CD4-positive, alpha-beta T cell treated with Interleukin-6 for 4 hours (primary cell): ENCODE results near the gene AIM2.
"Not testable (repeated sequence)": the region's sequence is repeated elsewhere in the genome, so short reads cannot be mapped to it uniquely, and the experiment has no call there.

Experiments
- DNase-seq: peaks from one replicate; pipeline ENCODE4 v3.0.0-alpha.2; 2020; ENCODE audit warnings: mixed read lengths

Gene AIM2

DNA sequence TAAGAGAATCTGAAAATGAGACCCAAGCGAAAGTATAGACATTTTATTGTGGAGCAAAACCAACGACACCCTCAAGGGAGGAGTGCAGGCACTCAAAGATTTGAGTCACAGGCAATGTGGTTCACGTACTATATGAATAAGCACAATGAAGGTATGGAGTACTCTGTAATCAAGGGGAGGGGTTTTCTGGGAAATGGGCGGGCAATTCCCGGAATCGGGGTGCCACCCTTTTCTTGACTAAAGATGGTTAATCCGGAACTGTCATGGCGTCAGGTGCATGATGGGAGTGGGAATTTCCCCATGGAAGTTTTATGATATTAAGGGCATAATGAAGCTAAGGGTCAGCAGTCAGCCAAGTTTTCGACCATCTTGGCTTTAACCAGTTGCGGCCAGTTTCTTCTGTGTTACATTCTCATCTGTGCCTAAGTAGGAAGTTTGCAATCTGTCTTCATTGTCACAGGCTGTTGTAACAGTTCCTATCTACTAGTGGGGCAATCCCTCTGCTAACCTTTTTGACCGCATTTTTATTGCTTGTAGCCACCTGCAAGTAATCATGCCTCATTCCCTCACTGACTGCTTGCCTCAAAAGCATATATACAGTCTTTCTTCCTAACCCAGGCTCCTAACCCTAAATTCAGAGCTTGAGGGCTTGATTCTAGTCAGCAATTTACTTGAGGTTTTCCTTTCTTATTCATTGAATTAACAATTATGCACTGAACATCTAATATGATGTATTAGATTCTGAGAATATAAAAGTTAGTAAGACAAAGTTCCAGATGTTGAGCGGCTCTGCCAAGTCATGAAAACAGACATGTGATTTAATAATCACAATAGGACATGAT, 775 bp upstream of the AIM2 start:
- DNase-seq, result peak; percentile 80

DNA sequence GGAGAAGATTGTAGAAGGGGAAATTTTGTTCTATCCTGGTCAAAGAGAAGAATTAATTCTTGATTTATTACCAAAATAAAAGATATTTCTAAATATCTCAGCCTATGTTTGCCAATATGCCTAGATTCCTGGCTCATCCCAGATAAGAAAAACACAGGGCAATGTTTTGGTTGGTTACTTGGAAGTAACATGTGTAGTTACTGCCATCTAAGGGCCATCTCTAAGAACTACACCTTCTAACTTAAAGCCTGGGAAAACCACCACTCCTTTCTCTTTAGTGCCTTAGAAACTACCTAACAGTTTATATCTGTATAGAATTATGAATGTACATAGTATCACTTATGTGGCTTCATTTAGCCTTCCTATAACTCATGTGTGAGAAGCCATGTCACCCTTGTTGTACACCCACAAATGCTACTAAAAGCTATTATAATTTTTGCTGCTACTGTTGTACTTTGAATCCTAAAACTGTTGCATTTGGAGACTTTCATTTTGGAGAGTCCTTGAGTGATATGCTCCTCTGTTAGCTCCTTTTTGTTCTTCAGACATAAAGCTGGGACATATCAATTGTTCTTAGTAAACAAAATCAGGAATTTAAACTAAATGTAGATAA, 4.5 kb downstream of the AIM2 start:
- DNase-seq, result no peak

DNA sequence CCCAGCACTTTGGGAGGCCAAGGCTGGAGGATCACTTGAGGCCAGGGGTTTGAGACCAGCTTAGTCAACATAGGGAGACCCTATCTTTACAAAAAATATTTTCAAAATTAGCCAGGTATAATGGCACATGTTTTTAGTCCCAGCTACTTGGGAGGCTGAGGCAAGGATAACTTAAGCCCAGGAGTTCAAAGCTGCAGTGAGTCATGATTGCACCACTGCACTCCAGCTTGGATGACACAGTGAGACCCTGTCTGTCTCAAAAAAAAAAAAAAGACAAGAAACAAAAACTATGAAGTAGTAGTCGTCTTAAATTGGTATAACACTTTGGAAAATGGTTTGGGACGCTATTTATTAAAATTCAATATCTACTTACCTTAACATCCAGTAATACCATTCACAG, 7.7 kb downstream of the AIM2 start:
- DNase-seq, result peak; percentile 44

DNA sequence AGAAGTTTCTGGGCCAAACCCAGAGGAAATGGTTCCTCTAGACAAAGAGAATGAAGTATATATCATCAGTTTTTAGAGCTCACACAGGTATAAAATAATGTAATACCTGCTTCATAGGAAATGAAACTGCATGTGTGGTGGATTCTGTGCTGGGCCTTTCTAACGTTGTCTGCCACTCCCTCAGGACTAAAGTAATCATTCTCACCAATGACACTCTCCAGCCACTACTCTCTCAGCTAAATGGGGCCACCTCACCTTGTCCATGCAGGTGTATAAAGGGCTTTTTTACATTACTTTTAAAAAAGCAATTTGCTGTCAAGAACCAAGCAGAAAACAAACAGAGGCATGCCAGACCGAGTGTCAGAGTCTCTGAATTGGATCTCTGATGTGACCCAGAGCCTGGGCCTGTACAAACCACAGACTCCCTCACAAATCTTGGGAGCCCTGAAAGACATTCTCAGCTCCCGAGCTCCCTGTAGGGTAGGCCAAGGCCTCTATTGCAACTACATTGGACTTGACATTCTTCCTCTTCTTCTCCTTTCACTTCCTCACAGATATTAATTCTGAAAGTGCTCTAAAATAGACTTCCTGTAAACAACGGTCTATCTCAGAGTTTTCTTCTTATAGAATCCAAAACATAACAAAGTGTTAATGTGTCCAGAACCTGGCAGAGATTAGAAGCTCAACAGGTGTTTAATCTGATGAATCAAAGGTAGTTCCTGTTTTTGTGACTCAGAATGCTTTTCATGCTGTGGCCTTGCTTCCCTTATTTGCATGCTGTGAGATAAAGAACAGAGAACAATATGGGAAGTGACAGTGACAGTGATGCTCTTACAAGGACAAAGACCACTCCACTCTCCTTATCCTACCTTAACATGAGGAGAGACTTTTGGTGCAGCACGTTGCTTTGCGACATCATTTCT, 8.6 kb downstream of the AIM2 start:
- peak; percentile 26 for DNase-seq

DNA sequence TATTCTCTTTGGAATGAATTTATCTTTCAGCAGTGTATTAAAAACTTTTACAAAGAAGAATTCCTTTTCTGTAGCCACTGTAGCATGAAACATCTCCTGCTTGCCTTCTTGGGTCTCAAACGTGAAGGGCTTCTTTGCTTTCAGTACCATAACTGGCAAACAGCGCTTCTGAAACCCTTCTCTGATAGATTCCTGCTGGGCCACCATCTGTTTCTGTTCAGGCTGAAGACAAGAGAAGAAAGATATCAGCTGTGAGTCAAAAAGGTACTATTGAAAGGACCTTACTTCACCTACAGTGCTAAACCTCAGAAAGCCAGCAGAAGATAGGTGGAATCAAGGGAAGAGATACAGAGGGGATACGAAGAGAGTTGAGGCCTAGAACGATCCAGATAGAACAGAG, 10.5 kb downstream of the AIM2 start:
- DNase-seq, result no peak

DNA sequence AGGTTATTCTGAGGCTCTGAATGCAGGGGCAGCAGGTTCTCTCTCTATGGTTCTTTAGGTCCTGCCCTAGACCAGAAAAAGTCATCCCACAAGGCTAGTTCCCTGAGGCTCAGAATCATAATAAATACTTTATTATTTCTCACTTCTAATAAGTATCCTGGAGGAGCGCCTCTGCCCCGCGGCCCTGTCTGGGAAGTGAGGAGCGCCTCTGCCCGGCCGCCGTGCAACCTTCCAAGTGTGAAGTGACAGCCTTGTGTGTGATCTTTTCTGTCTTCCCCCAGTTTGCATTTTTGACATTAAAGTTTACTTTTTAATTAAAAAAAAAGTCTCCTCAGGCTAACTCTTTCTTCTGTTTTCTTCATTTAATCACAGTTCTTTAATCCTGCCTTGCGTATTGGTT, 11.5 kb downstream of the AIM2 start:
- DNase-seq, result no peak

DNA sequence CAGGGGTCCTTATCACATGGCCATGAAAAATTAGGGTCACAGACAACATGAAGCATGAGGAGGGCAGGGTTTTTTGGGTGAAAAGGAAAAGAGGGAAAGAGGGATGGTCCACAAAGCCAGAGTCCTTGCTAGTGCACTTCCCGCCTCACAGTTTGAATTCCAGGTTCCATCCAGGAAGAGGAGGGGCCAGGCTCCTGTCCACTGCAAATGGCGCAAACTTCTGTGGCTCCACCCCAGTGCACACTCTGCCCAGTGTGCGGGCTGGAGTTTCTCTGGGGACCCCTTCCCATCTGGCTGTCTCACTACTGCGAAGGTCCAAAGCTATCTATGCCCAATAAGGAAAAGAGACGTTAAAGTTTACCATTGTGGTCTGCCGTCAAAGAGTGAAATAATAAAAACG, 17.8 kb downstream of the AIM2 start:
- no peak for DNase-seq

DNA sequence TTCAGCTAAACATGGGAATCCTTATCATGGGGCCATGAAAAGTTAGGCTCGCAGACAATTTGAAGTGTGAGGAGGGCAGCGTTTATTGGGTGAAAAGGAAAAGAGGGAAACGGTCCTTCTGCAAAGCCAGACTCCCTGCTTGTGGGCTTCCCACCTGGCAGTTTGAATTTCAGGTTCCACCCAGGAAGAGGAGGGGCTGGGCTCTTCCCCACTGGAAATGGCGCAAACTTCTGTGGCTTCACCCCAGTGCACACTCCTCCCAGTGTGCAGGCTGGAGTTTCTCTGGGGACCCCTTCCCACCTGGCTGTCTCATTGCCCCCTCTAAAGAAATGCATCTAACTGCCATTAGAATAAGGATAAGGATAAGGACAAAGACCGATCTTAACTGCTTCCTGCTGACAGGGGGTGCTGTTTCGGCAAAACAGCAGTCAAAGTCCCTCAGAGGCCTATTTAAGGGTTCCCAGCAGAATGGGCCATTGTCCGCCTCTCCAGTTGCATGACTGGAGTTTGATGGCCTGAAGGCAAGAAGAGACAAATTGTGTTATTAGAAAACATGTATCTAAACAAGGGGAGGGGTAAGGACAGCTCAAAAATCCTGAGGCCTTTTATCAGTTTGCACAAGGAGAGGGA, 20.4 kb downstream of the AIM2 start:
- no peak for DNase-seq

DNA sequence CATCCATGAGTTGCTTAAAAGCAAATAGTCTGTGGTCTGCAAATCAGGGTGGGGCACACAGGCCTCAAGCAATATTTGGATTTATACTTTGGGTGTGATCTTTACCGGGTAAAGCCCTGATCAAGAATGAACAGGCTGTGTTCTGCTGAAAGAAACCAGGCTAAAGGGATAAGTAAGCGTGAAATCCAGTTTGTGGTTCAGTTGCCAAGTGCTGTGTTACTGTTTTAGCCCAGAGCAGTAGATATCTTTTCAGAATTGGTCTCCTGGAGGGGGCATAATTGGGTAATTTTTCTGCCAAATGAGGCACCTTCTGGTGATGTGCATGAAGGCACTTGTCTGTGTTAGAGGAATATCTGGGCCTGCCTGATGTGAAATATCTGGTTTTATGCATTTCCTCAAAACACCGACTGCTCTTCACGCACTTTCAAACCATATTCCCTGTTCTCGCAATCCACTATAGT, 21.4 kb downstream of the AIM2 start:
- DNase-seq, result no peak

DNA sequence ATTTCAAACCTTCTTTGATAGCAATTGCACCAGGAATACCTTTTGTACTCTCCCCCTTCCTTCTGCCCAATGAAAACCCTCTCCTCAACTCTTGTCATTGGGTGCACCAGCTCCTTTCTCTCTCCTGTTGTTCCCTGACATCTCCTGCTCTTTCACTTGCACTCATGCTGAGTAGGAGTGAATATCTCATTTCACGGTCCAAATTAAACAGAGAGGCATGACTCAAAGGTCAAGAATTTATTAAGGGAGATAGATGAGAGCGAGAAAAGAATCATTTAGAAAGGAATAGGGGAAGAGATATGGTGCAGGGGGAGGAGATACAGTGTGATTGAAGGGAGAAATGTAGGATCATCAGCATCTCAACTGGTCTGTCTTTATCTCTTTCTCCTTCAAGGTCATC, 22.1 kb downstream of the AIM2 start:
- no peak for DNase-seq

DNA sequence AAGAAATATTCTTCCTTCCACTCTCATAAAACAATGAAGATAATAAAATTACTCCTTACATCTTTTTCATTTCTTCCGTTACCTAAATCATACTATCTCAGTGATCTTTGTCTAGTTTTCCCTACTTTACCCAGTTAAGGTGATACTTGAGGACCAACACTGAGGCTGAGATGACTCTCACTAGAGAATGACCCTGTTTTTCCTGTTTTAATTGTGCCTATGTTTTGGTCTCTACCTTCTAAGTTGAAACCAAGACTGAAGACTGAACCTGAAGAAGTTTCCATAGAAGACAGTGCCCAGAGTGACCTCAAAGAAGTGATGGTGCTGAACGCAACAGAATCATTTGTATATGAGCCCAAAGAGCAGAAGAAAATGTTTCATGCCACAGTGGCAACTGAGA, 25.1 kb downstream of the AIM2 start:
- no peak for DNase-seq

DNA sequence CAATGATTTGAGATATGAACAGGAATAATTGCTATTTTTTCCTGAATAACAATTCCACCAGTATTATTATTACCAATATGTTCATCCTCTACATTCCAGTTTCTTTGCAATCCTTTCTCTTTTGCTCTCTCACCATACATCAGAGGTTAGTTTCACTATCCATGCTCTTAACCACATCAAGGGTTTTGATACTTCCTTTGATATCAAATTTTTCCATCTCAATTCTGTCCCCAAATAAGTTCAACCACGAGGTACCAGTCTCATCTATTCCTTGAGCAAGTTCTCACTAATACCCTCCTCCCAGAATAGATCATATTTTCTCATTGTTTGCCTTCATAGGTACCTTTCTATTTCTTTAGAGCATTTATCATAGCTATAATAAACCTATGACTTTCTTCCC, 30.1 kb downstream of the AIM2 start:
- not testable (repeated sequence) for DNase-seq

DNA sequence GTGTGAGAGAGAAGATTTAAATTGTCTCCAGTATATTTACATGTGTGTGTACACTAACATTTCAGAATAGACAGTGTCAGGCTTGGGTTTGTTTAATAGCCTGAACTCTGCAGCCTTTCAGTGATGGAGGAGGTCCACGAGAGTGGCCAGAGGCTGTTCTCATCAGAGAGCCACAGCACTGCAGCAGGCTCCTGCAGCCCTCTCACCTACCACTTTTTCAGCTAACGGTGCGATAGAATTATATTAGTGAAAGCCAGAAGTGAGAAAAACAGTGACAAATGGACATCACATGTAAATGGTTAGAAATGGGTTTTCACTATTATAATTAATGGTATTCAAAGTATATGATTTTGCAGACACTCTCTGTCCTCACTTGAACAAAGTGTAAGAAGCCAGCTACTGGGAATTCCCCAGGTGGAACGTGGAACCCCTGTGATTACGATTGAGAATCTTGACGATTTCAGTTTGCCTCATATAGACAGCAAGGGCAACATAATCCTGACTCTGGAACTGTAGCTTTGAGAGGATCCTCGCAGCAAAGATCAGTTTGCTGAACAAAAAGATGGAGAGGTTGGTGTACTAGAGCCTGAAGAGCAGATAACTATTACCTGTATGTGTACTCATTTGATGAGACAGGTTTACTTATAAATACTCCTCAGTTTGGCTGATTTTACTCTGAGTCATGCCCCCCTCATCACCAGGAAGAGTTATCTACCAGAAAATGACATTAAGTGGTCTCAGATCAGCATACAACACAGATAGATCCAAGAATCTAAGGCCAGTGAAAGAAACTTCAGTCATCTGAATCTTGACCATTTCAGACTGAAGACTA, 35.5 kb downstream of the AIM2 start:
- DNase-seq, result no peak

DNA sequence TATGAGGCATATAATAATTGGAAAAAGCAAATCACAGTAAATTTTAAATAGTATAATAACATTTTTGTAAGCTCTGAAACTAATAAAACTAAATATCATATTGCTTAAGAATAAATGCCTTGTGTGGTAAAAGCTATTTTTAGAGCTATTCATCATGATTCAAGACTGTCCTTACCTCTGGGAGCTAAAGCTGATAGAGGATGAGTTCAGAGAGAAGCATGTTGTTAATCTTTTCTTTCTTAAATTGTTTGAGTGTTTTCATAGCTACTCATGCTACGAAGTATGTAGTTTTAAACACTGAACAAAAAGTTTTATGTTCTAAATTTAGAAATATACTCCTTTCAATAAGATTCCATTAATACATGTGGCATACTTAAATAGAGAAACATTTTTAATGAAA, 36.4 kb downstream of the AIM2 start:
- DNase-seq, result no peak

DNA sequence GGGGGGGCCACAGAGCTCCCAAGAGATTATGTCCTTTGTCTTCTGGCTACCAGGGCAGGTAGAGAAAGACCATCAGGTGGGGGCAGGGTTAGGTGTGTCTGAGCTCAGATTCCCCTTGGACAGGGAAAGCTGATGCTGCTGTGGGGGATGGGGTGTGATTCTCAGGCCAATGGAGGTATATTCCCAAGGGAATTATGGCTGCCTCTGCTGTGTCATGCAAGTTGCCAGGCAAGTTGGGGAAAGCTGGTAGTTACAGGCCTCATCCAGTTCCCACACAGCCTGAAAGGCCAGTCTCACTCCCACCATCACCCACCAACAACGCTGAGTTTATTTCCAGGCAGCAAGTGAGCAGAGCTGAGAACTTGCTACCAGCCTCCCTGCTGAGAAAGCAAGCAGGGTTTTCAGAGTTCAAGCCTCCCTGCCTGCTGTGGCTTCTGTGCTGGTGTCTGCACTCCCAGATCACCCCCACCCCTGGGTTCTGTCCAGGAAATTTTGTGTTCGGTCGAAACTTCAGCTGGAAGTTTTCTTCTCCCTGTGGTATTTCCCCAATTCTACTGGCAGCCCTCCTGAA, 45.6 kb downstream of the AIM2 start:
- no peak for DNase-seq

DNA sequence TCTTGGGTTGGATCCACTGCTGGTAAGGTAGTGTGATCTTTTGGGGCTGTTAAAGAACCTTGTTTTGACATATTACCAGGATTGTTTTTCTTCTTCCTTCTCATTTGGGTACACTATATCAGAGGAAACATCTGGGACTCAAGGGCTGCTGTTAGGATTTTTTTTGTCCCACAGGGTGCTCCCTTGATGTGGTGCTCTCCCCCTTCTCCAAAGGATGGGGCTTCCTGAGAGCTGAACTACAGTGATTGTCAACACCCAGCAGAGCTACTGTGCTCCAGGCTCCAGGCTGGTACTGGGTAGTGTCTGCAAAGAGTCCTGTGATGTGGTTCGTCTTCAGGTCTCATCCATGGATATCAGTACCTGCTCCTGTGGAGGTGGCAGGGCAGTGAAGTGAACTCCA, 46.3 kb downstream of the AIM2 start:
- DNase-seq, result no peak

DNA sequence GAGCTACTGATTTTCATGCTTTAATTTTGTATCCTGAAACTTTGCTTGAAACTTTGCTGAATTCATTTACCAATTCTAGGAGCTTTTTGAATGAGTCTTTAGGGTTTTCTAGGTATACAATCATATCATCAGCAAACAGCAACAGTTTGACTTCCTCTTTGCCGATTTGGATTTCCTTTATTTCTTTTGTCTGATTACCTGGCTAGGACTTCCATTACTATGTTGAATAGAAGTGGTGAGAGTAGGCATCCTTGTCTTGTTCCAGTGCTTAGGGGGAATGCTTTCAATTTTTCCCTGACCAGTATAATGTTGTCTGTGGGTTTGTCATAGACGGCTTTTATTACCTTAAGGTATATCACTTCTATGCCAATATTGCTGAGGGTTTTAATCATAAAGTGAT, 49.7 kb downstream of the AIM2 start:
- not testable (repeated sequence) for DNase-seq

DNA sequence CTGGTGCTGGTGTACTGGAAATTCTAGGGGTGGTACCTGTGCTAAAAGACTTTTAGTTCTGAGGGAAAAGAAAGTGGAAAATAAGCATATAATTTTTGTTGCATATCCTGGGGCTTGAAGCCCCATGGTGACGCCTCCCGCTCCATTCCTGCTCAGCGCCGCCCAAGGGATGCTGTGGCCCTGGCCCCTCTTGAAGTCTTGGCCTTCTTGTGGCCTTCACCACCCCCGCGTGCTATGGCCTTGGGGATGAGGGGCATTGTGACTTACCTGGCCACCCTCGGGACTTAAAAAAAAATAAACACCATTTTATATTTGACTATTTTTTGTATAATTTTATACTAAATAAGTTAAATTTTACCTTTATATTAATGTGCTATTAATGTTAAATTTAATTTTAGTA, 51.5 kb downstream of the AIM2 start:
- no peak for DNase-seq

DNA sequence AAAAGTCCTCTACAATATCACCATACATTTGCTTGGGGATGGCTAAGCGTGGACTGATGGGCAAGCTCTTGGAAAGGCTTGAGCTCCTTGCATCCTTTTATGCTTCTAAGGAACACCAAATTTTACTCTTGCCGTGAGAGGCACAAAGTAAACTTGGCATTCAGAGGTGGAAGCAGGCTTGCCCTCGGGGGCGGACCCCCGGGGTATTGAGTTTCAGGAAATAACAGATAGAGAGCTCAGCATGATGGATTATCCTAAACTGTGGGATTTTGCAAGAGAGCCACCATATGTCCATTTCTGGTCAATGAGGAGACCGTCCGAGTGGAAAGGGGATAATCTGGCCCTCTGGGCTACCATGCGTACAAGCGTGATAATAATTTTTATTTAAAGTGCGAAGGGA, 52.8 kb downstream of the AIM2 start:
- no peak for DNase-seq

DNA sequence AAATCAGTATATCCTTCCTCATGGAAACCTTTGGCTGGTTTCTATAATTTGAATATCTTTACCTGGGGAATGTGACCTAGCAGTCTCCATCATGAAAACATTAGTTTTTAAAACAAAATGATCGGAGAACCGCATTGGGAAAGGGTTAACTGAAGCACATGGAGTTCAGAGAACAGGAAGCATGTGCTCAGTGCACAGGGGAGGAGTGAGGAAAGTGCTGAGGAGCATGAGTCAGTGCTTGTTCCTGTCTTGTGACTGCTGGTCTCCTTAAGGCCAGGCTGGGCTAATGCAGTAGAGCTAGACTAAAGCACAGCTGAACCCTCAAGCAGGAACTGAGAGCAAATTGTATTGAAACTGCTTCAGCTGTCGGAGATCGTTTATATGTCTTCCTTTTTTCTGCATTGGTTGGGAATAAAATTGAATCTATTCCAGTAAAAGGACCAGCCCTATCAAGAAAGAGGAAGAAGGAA, 61.1 kb downstream of the AIM2 start:
- peak; percentile 79 for DNase-seq

DNA sequence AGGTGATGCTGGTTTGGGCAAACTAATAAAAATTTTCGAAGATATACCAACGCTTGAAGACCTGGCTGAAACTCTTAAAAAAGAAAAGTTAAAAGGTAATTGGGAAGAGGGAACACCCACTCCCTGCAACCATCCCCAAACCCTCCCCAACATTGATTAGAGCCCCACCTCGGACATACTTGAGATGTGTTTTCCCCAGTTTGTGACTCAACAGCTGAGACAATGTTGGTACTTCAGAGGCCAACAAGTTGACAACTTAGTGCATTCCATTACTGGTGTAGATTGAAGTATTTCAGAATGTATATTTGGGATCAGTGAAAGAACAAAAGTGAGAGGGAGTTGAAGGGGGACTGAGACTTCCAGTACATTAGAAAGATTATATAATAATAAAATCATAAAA, 61.7 kb downstream of the AIM2 start:
- no peak for DNase-seq
